ENCODE data around the gene NBL1.

DNA sequence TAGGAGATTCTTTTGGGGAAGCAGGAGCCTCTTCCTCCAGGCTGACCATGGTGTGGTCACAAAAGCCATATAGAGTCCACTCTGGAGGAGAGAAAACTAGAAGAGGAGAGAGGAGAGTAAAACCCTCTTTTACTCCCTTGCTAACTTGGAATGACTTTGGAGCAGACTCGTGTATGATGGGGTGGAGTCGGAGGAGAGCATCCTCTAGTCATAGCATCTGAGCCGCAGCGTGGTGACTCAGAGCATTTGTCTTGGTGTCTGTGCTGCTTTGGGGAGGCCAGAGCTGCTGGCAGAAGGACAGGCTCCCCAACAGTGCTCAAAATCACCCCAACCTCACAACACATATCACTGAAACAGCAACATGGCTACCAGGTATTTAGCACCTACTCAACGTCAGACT, 31.7 kb downstream of the NBL1 start:
- TF ChIP-seq, protein P1, sequence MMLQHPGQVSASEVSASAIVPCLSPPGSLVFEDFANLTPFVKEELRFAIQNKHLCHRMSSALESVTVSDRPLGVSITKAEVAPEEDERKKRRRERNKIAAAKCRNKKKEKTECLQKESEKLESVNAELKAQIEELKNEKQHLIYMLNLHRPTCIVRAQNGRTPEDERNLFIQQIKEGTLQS (IDR thresholded peaks at IDR 0.05) = no peak
- TF ChIP-seq, protein P1 (CRISPR knock-in tag; conservative IDR thresholded peaks at IDR 0.05) = no peak
- TF ChIP-seq, protein P2, sequence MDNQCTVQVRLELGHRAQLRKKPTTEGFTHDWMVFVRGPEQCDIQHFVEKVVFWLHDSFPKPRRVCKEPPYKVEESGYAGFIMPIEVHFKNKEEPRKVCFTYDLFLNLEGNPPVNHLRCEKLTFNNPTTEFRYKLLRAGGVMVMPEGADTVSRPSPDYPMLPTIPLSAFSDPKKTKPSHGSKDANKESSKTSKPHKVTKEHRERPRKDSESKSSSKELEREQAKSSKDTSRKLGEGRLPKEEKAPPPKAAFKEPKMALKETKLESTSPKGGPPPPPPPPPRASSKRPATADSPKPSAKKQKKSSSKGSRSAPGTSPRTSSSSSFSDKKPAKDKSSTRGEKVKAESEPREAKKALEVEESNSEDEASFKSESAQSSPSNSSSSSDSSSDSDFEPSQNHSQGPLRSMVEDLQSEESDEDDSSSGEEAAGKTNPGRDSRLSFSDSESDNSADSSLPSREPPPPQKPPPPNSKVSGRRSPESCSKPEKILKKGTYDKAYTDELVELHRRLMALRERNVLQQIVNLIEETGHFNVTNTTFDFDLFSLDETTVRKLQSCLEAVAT (IDR thresholded peaks at IDR 0.05) = no peak
- TF ChIP-seq POLR2A (conservative IDR thresholded peaks at IDR 0.05) = no peak
- TF ChIP-seq, protein P3, sequence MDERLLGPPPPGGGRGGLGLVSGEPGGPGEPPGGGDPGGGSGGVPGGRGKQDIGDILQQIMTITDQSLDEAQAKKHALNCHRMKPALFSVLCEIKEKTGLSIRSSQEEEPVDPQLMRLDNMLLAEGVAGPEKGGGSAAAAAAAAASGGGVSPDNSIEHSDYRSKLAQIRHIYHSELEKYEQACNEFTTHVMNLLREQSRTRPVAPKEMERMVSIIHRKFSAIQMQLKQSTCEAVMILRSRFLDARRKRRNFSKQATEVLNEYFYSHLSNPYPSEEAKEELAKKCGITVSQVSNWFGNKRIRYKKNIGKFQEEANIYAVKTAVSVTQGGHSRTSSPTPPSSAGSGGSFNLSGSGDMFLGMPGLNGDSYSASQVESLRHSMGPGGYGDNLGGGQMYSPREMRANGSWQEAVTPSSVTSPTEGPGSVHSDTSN (CRISPR knock-in tag; IDR thresholded peaks at IDR 0.05; ENCODE audit: low read depth) = no peak
- TF ChIP-seq, protein P3 (tag; conservative IDR thresholded peaks at IDR 0.05; ENCODE audit: low read depth) = no peak
- TF ChIP-seq, protein P4, sequence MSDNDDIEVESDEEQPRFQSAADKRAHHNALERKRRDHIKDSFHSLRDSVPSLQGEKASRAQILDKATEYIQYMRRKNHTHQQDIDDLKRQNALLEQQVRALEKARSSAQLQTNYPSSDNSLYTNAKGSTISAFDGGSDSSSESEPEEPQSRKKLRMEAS (CRISPR knock-in tag; IDR thresholded peaks at IDR 0.05) = no peak
